CD4-positive, alpha-beta T cell (primary cell): Measurements from ENCODE around the gene DPYSL4. TPM values are rescaled to one million over a fixed set of nuclear protein-coding genes. Genes with fewer than 3 reads are reported as not detected.
A peak's percentile ranks its signal among the peaks of the same experiment; 100 is the strongest.

Experiments used
- ATAC-seq: fragments of 200-7000 bp; cut with Tn5 transposase; one replicate; pipeline ENCODE4 v1.10.0; 2022; ENCODE audit warnings: mild to moderate bottlenecking; ENCODE audit not compliant: poor library complexity
- CTCF ChIA-PET: fragments of 350-600 bp; sonication (Branson Sonifier 250); formaldehyde crosslinking; loops from one replicate; lab custom pipeline; 2021; ENCODE audit warnings: antibody characterized with exemption, inconsistent platforms; lab: Charles Lee
- POLR2A ChIA-PET: fragments of 350-600 bp; sonication (Branson Sonifier 250); formaldehyde crosslinking; loops from one replicate; lab custom pipeline; 2021; ENCODE audit warnings: antibody characterized with exemption, inconsistent platforms; lab: Charles Lee
- DNase-seq, 14 experiments: peaks; one replicate each; pipeline ENCODE4 v3.0.0-alpha.2; 2013 to 2020; ENCODE audit warnings: mixed read lengths in 2 of 14
- H3K27ac ChIP-seq, 2 donors: one replicate each; pipeline versions ENCODE4 v1.5.1 to v1.7.0; 2013; ENCODE audit warnings: low read length in 2 of 2, low read depth in 1 of 2, mild to moderate bottlenecking in 1 of 2
- H3K27me3 ChIP-seq, 2 experiments: 1 replicate in 1 of 2; 2 replicates in 1 of 2; pipeline versions ENCODE4 v1.6.1 to v1.7.0; 2013; ENCODE audit warnings: low read length in 2 of 2, control low read depth in 1 of 2, mild to moderate bottlenecking in 1 of 2, moderate library complexity in 1 of 2; ENCODE audit not compliant: insufficient read depth in 2 of 2, control insufficient read depth in 1 of 2
- H3K36me3 ChIP-seq: one replicate; pipeline ENCODE4 v1.6.1; 2013; ENCODE audit warnings: low read length, control low read depth; ENCODE audit not compliant: insufficient read depth
- H3K4me1 ChIP-seq: one replicate; pipeline ENCODE4 v1.6.1; 2013; ENCODE audit warnings: low read length, control low read depth; ENCODE audit not compliant: insufficient read depth
- H3K4me3 ChIP-seq: one replicate; pipeline ENCODE4 v1.5.1; 2013; ENCODE audit warnings: mild to moderate bottlenecking, low read length, moderate library complexity
- H3K9me3 ChIP-seq, 2 experiments: 1 replicate in 1 of 2; 2 replicates in 1 of 2; pipeline versions ENCODE4 v1.6.1 to v1.7.0; 2013; ENCODE audit warnings: low read length in 2 of 2, mild to moderate bottlenecking in 2 of 2, control low read depth in 1 of 2, moderate library complexity in 1 of 2; ENCODE audit not compliant: control insufficient read depth in 1 of 2, insufficient read depth in 1 of 2
- H3K27ac Mint-ChIP-seq: one replicate; pipeline ENCODE4 v1.8.0; 2020; ENCODE audit warnings: mixed read lengths
- H3K27me3 Mint-ChIP-seq: one replicate; pipeline ENCODE4 v1.8.0; 2021; ENCODE audit warnings: mixed read lengths
- H3K36me3 Mint-ChIP-seq: one replicate; pipeline ENCODE4 v1.8.0; 2021; ENCODE audit warnings: low read depth, mixed read lengths
- H3K4me1 Mint-ChIP-seq: one replicate; pipeline ENCODE4 v1.8.0; 2021; ENCODE audit warnings: low read depth, mixed read lengths
- H3K4me3 Mint-ChIP-seq: one replicate; pipeline ENCODE4 v1.8.0; 2020; ENCODE audit warnings: mild to moderate bottlenecking, mixed read lengths
- H3K9me3 Mint-ChIP-seq: one replicate; pipeline ENCODE4 v1.8.0; 2020; ENCODE audit warnings: mixed read lengths
- intact Hi-C, 2 experiments: fragments of 100-400 bp; cut with DNase I in 1 of 2; cut with micrococcal nuclease in 1 of 2; formaldehyde crosslinking; loops; one replicate each; pipeline versions ENCODE4 v1.15.1 to v1.9.0; 2023 to 2025; cut with DNase I, micrococcal nuclease
- total RNA-seq, 174 experiments: library from RNA in 2 of 174; stranded (reverse) in 2 of 174; gene quantifications; one replicate each; pipeline ENCODE4 v1.2.3 and lab custom pipeline; 2021 to 2026
- TF ChIP-seq, protein P1 (sequence below): fragments of 200-600 bp; IDR thresholded peaks from one replicate; pipeline ENCODE4 v1.8.0; 2022; ENCODE audit warnings: antibody characterized with exemption, mild to moderate bottlenecking

The DPYSL4 gene
- total RNA-seq, 2 experiments from 2014 or later: 0.64 to 0.96 TPM

DNA sequence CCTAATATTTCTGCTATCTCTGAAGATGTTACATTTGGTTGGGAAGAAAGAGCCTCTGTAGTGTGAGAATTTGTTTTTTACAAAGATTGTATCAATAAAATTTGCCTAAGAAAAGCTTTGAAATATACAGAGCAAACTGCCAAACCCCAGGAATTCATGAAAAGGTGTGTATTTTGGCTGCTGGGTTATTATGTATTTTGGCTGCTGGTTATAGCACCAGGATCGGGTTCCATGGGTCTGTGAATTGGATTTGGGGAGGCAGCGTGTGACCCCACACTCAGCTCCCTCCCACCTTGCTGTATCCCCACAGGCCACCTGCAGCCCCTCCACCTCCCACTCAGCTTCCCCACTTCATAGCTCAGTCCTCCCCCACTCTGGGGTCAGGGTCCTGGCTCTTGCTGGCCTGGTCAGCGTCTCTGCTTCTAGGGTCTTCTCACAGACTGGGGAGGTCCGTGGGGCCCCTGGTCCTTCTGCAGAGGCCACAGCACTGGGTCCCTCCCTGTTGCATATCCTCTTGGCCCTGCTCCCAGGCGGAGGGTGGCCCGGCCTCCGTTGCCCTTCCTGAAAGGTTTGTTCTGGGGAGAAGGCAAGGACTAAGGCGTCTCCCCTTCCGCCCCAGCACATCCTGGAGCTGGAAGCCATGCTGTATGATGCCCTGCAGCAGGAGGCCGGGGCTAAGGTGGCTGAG lies 24.0 kb upstream of the DPYSL4 start:
- intact Hi-C loops: no loop called here
- no peaks in the 10 kb centered on the region for H3K9me3 Mint-ChIP-seq
- TF ChIP-seq, protein P1, sequence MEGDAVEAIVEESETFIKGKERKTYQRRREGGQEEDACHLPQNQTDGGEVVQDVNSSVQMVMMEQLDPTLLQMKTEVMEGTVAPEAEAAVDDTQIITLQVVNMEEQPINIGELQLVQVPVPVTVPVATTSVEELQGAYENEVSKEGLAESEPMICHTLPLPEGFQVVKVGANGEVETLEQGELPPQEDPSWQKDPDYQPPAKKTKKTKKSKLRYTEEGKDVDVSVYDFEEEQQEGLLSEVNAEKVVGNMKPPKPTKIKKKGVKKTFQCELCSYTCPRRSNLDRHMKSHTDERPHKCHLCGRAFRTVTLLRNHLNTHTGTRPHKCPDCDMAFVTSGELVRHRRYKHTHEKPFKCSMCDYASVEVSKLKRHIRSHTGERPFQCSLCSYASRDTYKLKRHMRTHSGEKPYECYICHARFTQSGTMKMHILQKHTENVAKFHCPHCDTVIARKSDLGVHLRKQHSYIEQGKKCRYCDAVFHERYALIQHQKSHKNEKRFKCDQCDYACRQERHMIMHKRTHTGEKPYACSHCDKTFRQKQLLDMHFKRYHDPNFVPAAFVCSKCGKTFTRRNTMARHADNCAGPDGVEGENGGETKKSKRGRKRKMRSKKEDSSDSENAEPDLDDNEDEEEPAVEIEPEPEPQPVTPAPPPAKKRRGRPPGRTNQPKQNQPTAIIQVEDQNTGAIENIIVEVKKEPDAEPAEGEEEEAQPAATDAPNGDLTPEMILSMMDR: no peak
- ChIA-PET POLR2A (interaction anchor here (1.1 kb wide), 1 partner anchor 15 kb away, joined by 3 read pairs; no protein-coding TSS in a partner anchor), CTCF (interaction anchor here (1.2 kb wide), 1 partner anchor 20 kb away, joined by 3 read pairs; no protein-coding TSS in a partner anchor)
- no peak for DNase-seq
- ATAC-seq: no peak
- Histone ChIP-seq H3K27ac (peak overlapping the region; percentile 64 to 92), H3K4me1 (peaks cover 40% of the 10 kb centered on the region), H3K36me3 (no peaks in the 10 kb centered on the region), H3K4me3 (no peak overlapping the region), H3K27me3 (no peaks in the 10 kb centered on the region), H3K9me3 (peaks cover 0 to 15% of the 10 kb centered on the region in 2 experiments)
- H3K36me3 Mint-ChIP-seq: no peaks in the 10 kb centered on the region
- H3K4me1 Mint-ChIP-seq: peaks cover 34% of the 10 kb centered on the region
- peak overlapping the region; percentile 94 for H3K27ac Mint-ChIP-seq
- no peaks in the 10 kb centered on the region for H3K27me3 Mint-ChIP-seq
- H3K4me3 Mint-ChIP-seq: no peak overlapping the region

DNA sequence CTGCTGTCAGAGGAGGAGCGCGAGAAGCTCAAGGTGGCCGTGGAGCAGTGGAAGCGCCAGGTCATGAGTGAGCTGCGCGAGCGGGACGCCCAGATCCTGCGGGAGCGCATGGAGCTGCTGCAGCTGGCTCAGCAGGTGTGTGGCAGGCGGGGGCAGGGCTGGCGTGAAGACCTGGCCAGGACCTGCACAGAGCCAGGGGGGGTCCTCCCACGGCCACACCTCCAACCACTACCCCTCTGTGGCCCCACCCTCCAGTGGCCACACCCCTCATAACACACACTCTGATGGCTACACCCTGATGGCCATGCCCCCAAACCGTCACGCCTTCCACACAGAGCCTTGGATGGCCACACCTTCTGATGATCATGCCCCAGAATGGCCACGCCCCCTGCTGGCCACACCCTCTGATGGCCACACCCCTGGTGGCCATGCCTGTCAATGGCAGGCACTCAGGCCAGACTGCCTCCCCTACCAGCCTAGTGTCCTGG lies 23.4 kb upstream of the DPYSL4 start:
- TF ChIP-seq, protein P1: no peak

GRCh38 chr10:132163826-132164515 lies 22.8 kb upstream of the DPYSL4 start:
- Mint-ChIP-seq H3K36me3 (no peaks in the 10 kb centered on the region), H3K4me1 (peaks cover 26% of the 10 kb centered on the region), H3K9me3 (no peaks in the 10 kb centered on the region), H3K4me3 (peak overlapping the region; percentile 35), H3K27me3 (no peaks in the 10 kb centered on the region), H3K27ac (peak overlapping the region; percentile 94)
- no peak overlapping the region for H3K27ac ChIP-seq
- ATAC-seq (no peak), DNase-seq (no peak)
- H3K36me3 ChIP-seq: no peaks in the 10 kb centered on the region
- CTCF ChIA-PET: no interaction called here
- H3K4me3 ChIP-seq: no peak overlapping the region
- peaks cover 0 to 14% of the 10 kb centered on the region in 2 experiments for H3K9me3 ChIP-seq
- intact Hi-C loops: no loop called here
- H3K4me1 ChIP-seq: peaks cover 31% of the 10 kb centered on the region
- POLR2A ChIA-PET: no interaction called here
- H3K27me3 ChIP-seq: no peaks in the 10 kb centered on the region
- TF ChIP-seq, protein P1: no peak

More for the DNA sequence above, 23.4 kb upstream of the DPYSL4 start:
- Mint-ChIP-seq H3K36me3 (no peaks in the 10 kb centered on the region), H3K9me3 (no peaks in the 10 kb centered on the region), H3K27ac (peak overlapping the region; percentile 94), H3K4me3 (peak overlapping the region; percentile 45), H3K4me1 (peaks cover 28% of the 10 kb centered on the region), H3K27me3 (no peaks in the 10 kb centered on the region)
- H3K36me3 ChIP-seq: no peaks in the 10 kb centered on the region
- peak in 7 of 14 experiments; percentile 17 to 73 (median 46) for DNase-seq
- no peaks in the 10 kb centered on the region for H3K27me3 ChIP-seq
- H3K9me3 ChIP-seq: peaks cover 0 to 15% of the 10 kb centered on the region in 2 experiments
- ATAC-seq: peak; percentile 40
- no peak overlapping the region for H3K27ac ChIP-seq
- POLR2A ChIA-PET: interaction anchor here (1.1 kb wide), 1 partner anchor 15 kb away, joined by 3 read pairs; no protein-coding TSS in a partner anchor
- CTCF ChIA-PET: no interaction called here
- no peak overlapping the region for H3K4me3 ChIP-seq
- H3K4me1 ChIP-seq: peaks cover 36% of the 10 kb centered on the region
- intact Hi-C loops: no loop called here
